ENCODE results near the gene KRTAP10-2.

Gene KRTAP10-2

DNA sequence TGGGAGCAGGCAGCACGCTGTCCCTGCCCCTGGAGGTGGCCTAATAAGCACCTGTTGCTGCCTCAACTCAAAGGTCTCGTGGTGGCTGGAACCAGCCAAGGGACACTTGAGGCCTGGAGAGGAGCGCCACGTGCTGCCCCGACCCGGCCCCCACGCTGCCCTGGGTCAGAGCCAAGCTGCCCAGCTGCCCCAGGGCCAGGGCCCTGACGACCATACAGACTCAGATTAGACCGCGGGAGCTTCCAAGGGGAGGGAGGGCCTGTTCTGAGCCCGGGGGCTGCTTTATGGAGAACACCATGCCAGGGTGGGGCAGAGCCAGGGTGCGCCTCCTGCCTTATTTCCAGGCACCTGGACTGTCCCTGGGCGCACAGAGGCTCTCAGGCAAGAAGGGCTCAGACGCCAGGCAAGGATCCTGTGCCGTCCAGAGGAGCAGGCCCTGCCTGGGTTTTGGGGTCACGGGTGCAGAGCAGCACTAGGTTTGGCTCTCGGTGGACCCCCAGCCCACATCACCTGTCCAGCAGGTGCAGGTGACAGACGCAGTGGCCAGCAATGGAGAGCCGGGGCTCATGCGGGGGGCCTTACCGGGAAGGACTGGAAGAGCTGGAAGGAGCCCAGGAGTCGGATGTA lies 29.9 kb downstream of the KRTAP10-2 start:
- H3K27ac ChIP-seq (ENCODE audit: low read length) = no peak overlapping the region

DNA sequence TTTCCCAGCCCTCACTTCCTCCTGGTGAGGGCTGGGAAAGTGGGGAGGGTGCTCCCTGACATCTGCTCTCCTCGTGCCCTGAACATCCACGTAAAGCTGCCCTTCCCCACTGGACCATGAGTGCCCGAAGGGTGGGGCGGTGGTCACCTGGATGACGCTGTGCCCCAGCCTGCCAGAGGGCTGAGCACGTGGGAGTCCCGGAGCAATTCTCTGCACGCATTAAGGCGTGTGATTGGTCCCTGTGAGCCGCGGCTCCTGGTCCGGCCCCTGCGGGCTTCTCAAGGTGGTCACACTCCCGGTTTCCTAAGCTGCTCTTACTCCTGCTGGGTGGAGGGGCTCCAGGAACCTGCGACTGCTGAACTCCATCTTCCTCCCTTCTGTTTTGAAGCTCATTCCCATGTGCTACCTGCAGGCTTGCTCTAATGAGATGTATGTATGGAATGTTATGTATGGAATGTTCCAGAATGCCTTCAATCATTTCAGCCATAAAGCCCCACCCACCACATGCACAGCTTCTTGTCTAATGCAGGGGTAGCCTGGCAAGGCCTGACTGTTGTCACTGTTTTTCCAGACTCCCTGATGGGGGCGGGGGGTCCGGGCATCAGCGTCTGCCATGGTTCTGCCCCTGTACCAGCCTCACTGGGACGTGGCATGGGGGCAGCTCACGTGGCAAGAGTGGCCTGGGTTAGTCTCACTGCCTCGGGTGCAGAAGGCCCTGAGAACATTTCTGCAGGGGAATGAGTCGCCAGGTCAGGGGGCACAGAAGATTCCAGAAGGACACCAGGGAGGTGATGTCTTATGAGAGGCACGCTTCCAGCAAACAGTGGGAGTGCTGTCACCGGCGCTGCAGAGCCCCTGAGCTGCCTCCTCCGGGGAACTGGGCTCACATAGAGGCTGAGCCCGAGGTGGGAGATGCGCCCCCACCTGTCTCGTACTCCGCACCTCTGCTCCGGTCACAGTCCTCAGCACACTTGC lies 30.7 kb downstream of the KRTAP10-2 start:
- no peaks in the 10 kb centered on the region for H3K79me2 ChIP-seq (ENCODE audit: insufficient read depth, low read length)
- H3K9me3 ChIP-seq (ENCODE audit: insufficient read depth, low read length, severe bottlenecking) = no peaks in the 10 kb centered on the region
- ATAC-seq (ENCODE audit: insufficient read depth, low read depth) = no peak
- H4K20me1 ChIP-seq (ENCODE audit: insufficient read depth, low read length) = no peaks in the 10 kb centered on the region
- H2AFZ ChIP-seq (ENCODE audit: low read depth, low read length) = no peak overlapping the region
- TF ChIP-seq, protein P1, sequence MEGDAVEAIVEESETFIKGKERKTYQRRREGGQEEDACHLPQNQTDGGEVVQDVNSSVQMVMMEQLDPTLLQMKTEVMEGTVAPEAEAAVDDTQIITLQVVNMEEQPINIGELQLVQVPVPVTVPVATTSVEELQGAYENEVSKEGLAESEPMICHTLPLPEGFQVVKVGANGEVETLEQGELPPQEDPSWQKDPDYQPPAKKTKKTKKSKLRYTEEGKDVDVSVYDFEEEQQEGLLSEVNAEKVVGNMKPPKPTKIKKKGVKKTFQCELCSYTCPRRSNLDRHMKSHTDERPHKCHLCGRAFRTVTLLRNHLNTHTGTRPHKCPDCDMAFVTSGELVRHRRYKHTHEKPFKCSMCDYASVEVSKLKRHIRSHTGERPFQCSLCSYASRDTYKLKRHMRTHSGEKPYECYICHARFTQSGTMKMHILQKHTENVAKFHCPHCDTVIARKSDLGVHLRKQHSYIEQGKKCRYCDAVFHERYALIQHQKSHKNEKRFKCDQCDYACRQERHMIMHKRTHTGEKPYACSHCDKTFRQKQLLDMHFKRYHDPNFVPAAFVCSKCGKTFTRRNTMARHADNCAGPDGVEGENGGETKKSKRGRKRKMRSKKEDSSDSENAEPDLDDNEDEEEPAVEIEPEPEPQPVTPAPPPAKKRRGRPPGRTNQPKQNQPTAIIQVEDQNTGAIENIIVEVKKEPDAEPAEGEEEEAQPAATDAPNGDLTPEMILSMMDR (IDR thresholded peaks at IDR 0.05; ENCODE audit: borderline replicate concordance, extremely low read depth, low read length, poor library complexity, severe bottlenecking) = no peak
- TF ChIP-seq EZH2 (IDR thresholded peaks at IDR 0.05; ENCODE audit: borderline replicate concordance, low read depth, low read length, severe bottlenecking) = no peak
- DNase-seq = no peak
- H3K4me1 ChIP-seq (ENCODE audit: insufficient read depth, low read length) = no peaks in the 10 kb centered on the region
- H3K4me3 ChIP-seq (ENCODE audit: low read depth in 1 of 2, low read length in 2 of 2) = no peak overlapping the region
- no peak overlapping the region for H3K9ac ChIP-seq (ENCODE audit: low read depth, low read length)
- H3K4me2 ChIP-seq (ENCODE audit: insufficient read depth, low read length) = no peak overlapping the region
- H3K27ac ChIP-seq (ENCODE audit: low read length) = no peak overlapping the region
- H3K36me3 ChIP-seq (ENCODE audit: insufficient read depth, low read length) = no peaks in the 10 kb centered on the region
- no peaks in the 10 kb centered on the region for H3K27me3 ChIP-seq (ENCODE audit: insufficient read depth, low read length, poor library complexity)

More for the DNA sequence above, 29.9 kb downstream of the KRTAP10-2 start:
- H4K20me1 ChIP-seq (ENCODE audit: insufficient read depth, low read length) = no peaks in the 10 kb centered on the region
- no peak overlapping the region for H3K4me2 ChIP-seq (ENCODE audit: insufficient read depth, low read length)
- H3K4me3 ChIP-seq (ENCODE audit: low read depth in 1 of 2, low read length in 2 of 2) = no peak overlapping the region
- no peak overlapping the region for H2AFZ ChIP-seq (ENCODE audit: low read depth, low read length)
- no peaks in the 10 kb centered on the region for H3K79me2 ChIP-seq (ENCODE audit: insufficient read depth, low read length)
- TF ChIP-seq EZH2 (IDR thresholded peaks at IDR 0.05; ENCODE audit: borderline replicate concordance, low read depth, low read length, severe bottlenecking) = no peak
- TF ChIP-seq, protein P1 (IDR thresholded peaks at IDR 0.05; ENCODE audit: borderline replicate concordance, extremely low read depth, low read length, poor library complexity, severe bottlenecking) = no peak
- no peaks in the 10 kb centered on the region for H3K27me3 ChIP-seq (ENCODE audit: insufficient read depth, low read length, poor library complexity)
- no peaks in the 10 kb centered on the region for H3K36me3 ChIP-seq (ENCODE audit: insufficient read depth, low read length)
- no peak overlapping the region for H3K9ac ChIP-seq (ENCODE audit: low read depth, low read length)
- no peaks in the 10 kb centered on the region for H3K9me3 ChIP-seq (ENCODE audit: insufficient read depth, low read length, severe bottlenecking)
- ATAC-seq (ENCODE audit: insufficient read depth, low read depth) = no peak
- DNase-seq = no peak
- no peaks in the 10 kb centered on the region for H3K4me1 ChIP-seq (ENCODE audit: insufficient read depth, low read length)

- no peak for ATAC-seq (ENCODE audit: insufficient read depth, low read depth)
- Histone ChIP-seq H3K4me3 (ENCODE audit: low read depth in 1 of 2, low read length in 2 of 2) (no peak overlapping the region), H4K20me1 (ENCODE audit: insufficient read depth, low read length) (no peaks in the 10 kb centered on the region), H3K79me2 (ENCODE audit: insufficient read depth, low read length) (no peaks in the 10 kb centered on the region), H3K9ac (ENCODE audit: low read depth, low read length) (no peak overlapping the region), H3K4me1 (ENCODE audit: insufficient read depth, low read length) (no peaks in the 10 kb centered on the region), H3K27ac (ENCODE audit: low read length) (no peak overlapping the region), H3K27me3 (ENCODE audit: insufficient read depth, low read length, poor library complexity) (no peaks in the 10 kb centered on the region), H3K4me2 (ENCODE audit: insufficient read depth, low read length) (no peak overlapping the region), H2AFZ (ENCODE audit: low read depth, low read length) (no peak overlapping the region), H3K36me3 (ENCODE audit: insufficient read depth, low read length) (no peaks in the 10 kb centered on the region), H3K9me3 (ENCODE audit: insufficient read depth, low read length, severe bottlenecking) (no peaks in the 10 kb centered on the region)
- TF ChIP-seq, protein P1 (IDR thresholded peaks at IDR 0.05; ENCODE audit: borderline replicate concordance, extremely low read depth, low read length, poor library complexity, severe bottlenecking) = no peak
- no peak for DNase-seq
Observed at GRCh38 chr21:44519346-44520325, 31.7 kb downstream of the KRTAP10-2 start.
